Breast epithelium (tissue), 4 donors: Measurements from ENCODE around the gene BCL10. TPM values are rescaled to one million over a fixed set of nuclear protein-coding genes. Genes with fewer than 3 reads are reported as not detected.
A peak's percentile ranks its signal among the peaks of the same experiment; 100 is the strongest.

ENCODE experiments used
- DNase-seq, 2 donors: peaks; one replicate each; pipeline ENCODE4 v3.0.0-alpha.2; 2019; ENCODE audit warnings: low spot score in 2 of 2
- H3K27ac ChIP-seq, 2 donors: fragments of 200-600 bp; sonication (generic) in 1 of 2; one replicate each; pipeline ENCODE4 v1.5.1; 2016 to 2019; ENCODE audit warnings: mild to moderate bottlenecking in 1 of 2
- H3K27me3 ChIP-seq, 2 donors: fragments of 200-600 bp; sonication (generic) in 1 of 2; one replicate each; pipeline versions ENCODE4 v1.5.1 to v1.6.0; 2017 to 2019; ENCODE audit warnings: control low read depth in 1 of 2, mild to moderate bottlenecking in 1 of 2
- H3K36me3 ChIP-seq: fragments of 200-600 bp; one replicate; pipeline ENCODE4 v1.5.1; 2019
- H3K4me1 ChIP-seq, 2 donors: fragments of 200-600 bp; sonication (generic); one replicate each; pipeline ENCODE4 v1.5.1; 2016 to 2019; ENCODE audit warnings: control low read depth in 1 of 2
- H3K4me3 ChIP-seq, 3 donors: fragments of 200-600 bp; sonication (generic); 1 replicate in 2 of 3; 2 replicates in 1 of 3; pipeline ENCODE4 v1.5.1; 2016 to 2019; ENCODE audit warnings: mild to moderate bottlenecking in 3 of 3, moderate library complexity in 2 of 3
- H3K9me3 ChIP-seq, 2 donors: fragments of 200-600 bp; sonication (generic) in 1 of 2; one replicate each; pipeline ENCODE4 v1.5.1; 2016 to 2019; ENCODE audit warnings: control low read depth in 1 of 2
- CTCF ChIP-seq, 3 donors: fragments of 450-650 bp; IDR thresholded peaks; one replicate each; pipeline ENCODE4 v1.5.1; 2016 to 2017; ENCODE audit warnings: antibody characterized with exemption in 3 of 3, mild to moderate bottlenecking in 3 of 3, moderate library complexity in 3 of 3
- POLR2A ChIP-seq: fragments of 450-650 bp; IDR thresholded peaks from one replicate; pipeline ENCODE4 v1.6.1; 2016; ENCODE audit warnings: antibody characterized with exemption, mild to moderate bottlenecking, moderate library complexity
- POLR2AphosphoS5 ChIP-seq, 3 donors: sonication (generic); formaldehyde crosslinking; IDR thresholded peaks; one replicate each; pipeline ENCODE4 v1.6.1; 2017; ENCODE audit warnings: antibody characterized with exemption in 3 of 3
- intact Hi-C: fragments of 100-400 bp; cut with DNase I; formaldehyde crosslinking; loops from one replicate; pipeline ENCODE4 v1.15.1; 2023; ENCODE audit warnings: low total_unique reads
- total RNA-seq, 3 donors: library from RNA; depleted of rRNA; stranded (reverse); fragments of >200 nt; gene quantifications; one replicate each; pipeline ENCODE4 v1.1.0, GENCODE V29; 2016

BCL10 gene
- total RNA-seq, 3 donors from 2014 or later = 16.5 to 23.6 (median 17.7) TPM

DNA sequence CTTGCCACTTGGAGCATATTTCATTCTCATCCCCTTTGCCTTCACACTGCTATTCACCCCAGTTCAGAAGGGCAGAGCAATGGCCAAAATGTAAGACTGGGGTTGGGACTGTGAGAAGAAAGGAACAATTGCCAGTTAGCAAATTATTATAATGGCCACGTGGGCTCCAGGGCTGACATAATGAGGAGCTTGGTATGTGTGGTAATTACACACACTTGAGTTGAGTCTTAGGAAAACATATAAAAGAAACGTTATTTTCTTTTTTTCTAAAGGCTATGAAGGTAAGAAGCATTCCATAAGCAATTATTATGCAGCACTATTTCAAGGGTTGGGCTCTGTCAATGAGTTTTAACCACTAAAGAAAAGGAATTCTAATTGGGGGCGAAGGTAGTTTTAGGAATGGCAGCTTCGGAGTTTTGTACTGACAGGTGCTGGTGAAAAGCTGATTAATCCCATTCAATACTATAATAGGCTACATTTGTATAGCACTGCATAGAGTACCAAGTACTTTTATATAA, 32.5 kb upstream of the BCL10 start:
- Histone ChIP-seq H3K9me3 (no peaks in the 10 kb centered on the region), H3K4me1 (peaks cover 0 to 6% of the 10 kb centered on the region in 2 donors), H3K27ac (no peak overlapping the region), H3K36me3 (no peaks in the 10 kb centered on the region), H3K4me3 (no peak overlapping the region), H3K27me3 (no peaks in the 10 kb centered on the region)
- intact Hi-C loops = loop anchor here (5.0 to 10.0 kb wide), 2 partner anchors 266 to 383 kb away; no protein-coding TSS in a partner anchor
- no peak for DNase-seq
- TF ChIP-seq POLR2AphosphoS5 (IDR thresholded peaks at IDR 0.05) (no peak), CTCF (IDR thresholded peaks at IDR 0.05) (no peak), POLR2A (no peak)

GRCh38 chr1:85307987-85308832, 31.8 kb upstream of the BCL10 start:
- H3K4me1 ChIP-seq = peaks cover 0 to 6% of the 10 kb centered on the region in 2 donors
- intact Hi-C loops = loop anchor here (5.0 to 10.0 kb wide), 2 partner anchors 267 to 384 kb away; no protein-coding TSS in a partner anchor
- H3K9me3 ChIP-seq = no peaks in the 10 kb centered on the region
- H3K4me3 ChIP-seq = no peak overlapping the region
- no peaks in the 10 kb centered on the region for H3K27me3 ChIP-seq
- DNase-seq = peak; percentile 75 to 89
- no peak for TF ChIP-seq POLR2A
- TF ChIP-seq CTCF (IDR thresholded peaks at IDR 0.05) = peak; percentile 83 to 98 (median 94)
- peak in 2 of 3 donors; percentile 49 to 54 for TF ChIP-seq POLR2AphosphoS5 (IDR thresholded peaks at IDR 0.05)
- no peaks in the 10 kb centered on the region for H3K36me3 ChIP-seq
- H3K27ac ChIP-seq = no peak overlapping the region

DNA sequence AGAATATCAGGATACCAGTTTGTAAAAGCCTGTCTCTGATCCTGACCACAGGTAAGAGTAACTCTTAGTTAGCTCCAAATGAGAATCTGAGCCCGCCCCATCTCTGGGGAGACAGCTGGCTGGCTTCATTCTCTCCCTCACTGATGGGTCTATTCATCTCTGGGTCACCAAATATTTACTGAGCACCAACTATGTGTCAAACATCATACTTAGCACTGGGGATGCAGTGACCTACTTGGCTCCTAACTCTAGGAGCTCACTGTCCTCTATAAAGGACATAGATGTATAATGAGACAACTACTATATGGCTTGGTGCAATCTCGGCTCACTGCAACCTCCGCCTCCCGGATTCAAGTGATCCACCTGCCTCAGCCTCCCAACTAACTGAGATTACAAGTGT, 29.8 kb upstream of the BCL10 start:
- no peak overlapping the region for H3K4me3 ChIP-seq
- H3K4me1 ChIP-seq = peaks cover 0 to 6% of the 10 kb centered on the region in 2 donors
- no peaks in the 10 kb centered on the region for H3K9me3 ChIP-seq
- no peak overlapping the region for H3K27ac ChIP-seq
- intact Hi-C loops = loop anchor here (5.0 to 10.0 kb wide), 2 partner anchors 269 to 386 kb away; no protein-coding TSS in a partner anchor
- no peak for DNase-seq
- TF ChIP-seq POLR2A = no peak
- TF ChIP-seq CTCF (IDR thresholded peaks at IDR 0.05) = no peak
- no peak for TF ChIP-seq POLR2AphosphoS5 (IDR thresholded peaks at IDR 0.05)
- H3K27me3 ChIP-seq = no peaks in the 10 kb centered on the region
- H3K36me3 ChIP-seq = no peaks in the 10 kb centered on the region

GRCh38 chr1:85303440-85304162, 27.2 kb upstream of the BCL10 start:
- Histone ChIP-seq H3K27ac (no peak overlapping the region), H3K27me3 (no peaks in the 10 kb centered on the region), H3K4me1 (peaks cover 0 to 6% of the 10 kb centered on the region in 2 donors), H3K36me3 (no peaks in the 10 kb centered on the region), H3K9me3 (no peaks in the 10 kb centered on the region), H3K4me3 (no peak overlapping the region)
- DNase-seq = no peak
- TF ChIP-seq POLR2A (no peak), POLR2AphosphoS5 (IDR thresholded peaks at IDR 0.05) (no peak), CTCF (IDR thresholded peaks at IDR 0.05) (no peak)
- intact Hi-C loops = loop anchor here (10.0 kb wide), 1 partner anchor 271 kb away; no protein-coding TSS in a partner anchor
